ENCODE data around the gene B4GALT1.

Gene B4GALT1

GRCh38 chr9:33186457-33187168, 19.5 kb upstream of the B4GALT1 start:
- Histone ChIP-seq H3K4me3 (ENCODE audit: low read length) (no peak overlapping the region), H3K9me3 (replicated peaks; ENCODE audit: insufficient read depth, low read length) (no peaks in the 10 kb centered on the region), H3K9me2 (replicated peaks; ENCODE audit: insufficient read depth, low read length) (no peaks in the 10 kb centered on the region), H3K27ac (ENCODE audit: low read length) (no peak overlapping the region), H3F3A (ENCODE audit: insufficient read depth, low read length) (no peaks in the 10 kb centered on the region), H3K9ac (ENCODE audit: low read length) (no peak overlapping the region), H3K4me1 (ENCODE audit: low read length) (0 out of 2 replicates have a peak, but pooled peaks cover 5% of the 10 kb centered on the region), H3K4me2 (ENCODE audit: low read depth, low read length) (no peak overlapping the region), H3K36me3 (replicated peaks; ENCODE audit: insufficient read depth, low read length) (no peaks in the 10 kb centered on the region), H3K79me2 (ENCODE audit: low read length) (no peaks in the 10 kb centered on the region), H3K27me3 (replicated peaks; ENCODE audit: insufficient read depth, low read length) (no peaks in the 10 kb centered on the region), H2AFZ (ENCODE audit: low read length) (no peak overlapping the region), H4K20me1 (ENCODE audit: insufficient read depth, low read length) (no peaks in the 10 kb centered on the region)
- DNase-seq = no peak
- TF ChIP-seq EZH2 (optimal IDR thresholded peaks at IDR 0.05; ENCODE audit: low read depth, low read length) (no peak), CTCF (IDR thresholded peaks at IDR 0.05; ENCODE audit: low read length) (no peak), EZH2phosphoT487 (IDR thresholded peaks at IDR 0.05; ENCODE audit: low read length) (no peak)

GRCh38 chr9:33185858-33186257, 18.7 kb upstream of the B4GALT1 start:
- TF ChIP-seq CTCF (IDR thresholded peaks at IDR 0.05; ENCODE audit: low read length) = no peak
- no peak for TF ChIP-seq EZH2 (optimal IDR thresholded peaks at IDR 0.05; ENCODE audit: low read depth, low read length)
- TF ChIP-seq EZH2phosphoT487 (IDR thresholded peaks at IDR 0.05; ENCODE audit: low read length) = no peak
- no peak overlapping the region for H3K4me2 ChIP-seq (ENCODE audit: low read depth, low read length)
- H3K4me3 ChIP-seq (ENCODE audit: low read length) = no peak overlapping the region
- H3K79me2 ChIP-seq (ENCODE audit: low read length) = no peaks in the 10 kb centered on the region
- H2AFZ ChIP-seq (ENCODE audit: low read length) = no peak overlapping the region
- H3K9me3 ChIP-seq (replicated peaks; ENCODE audit: insufficient read depth, low read length) = no peaks in the 10 kb centered on the region
- no peak for DNase-seq
- H3K9me2 ChIP-seq (replicated peaks; ENCODE audit: insufficient read depth, low read length) = no peaks in the 10 kb centered on the region
- H3K36me3 ChIP-seq (replicated peaks; ENCODE audit: insufficient read depth, low read length) = no peaks in the 10 kb centered on the region
- no peaks in the 10 kb centered on the region for H3K27me3 ChIP-seq (replicated peaks; ENCODE audit: insufficient read depth, low read length)
- H3K9ac ChIP-seq (ENCODE audit: low read length) = no peak overlapping the region
- H4K20me1 ChIP-seq (ENCODE audit: insufficient read depth, low read length) = no peaks in the 10 kb centered on the region
- no peaks in the 10 kb centered on the region for H3F3A ChIP-seq (ENCODE audit: insufficient read depth, low read length)
- 0 out of 2 replicates have a peak, but pooled peaks cover 5% of the 10 kb centered on the region for H3K4me1 ChIP-seq (ENCODE audit: low read length)
- no peak overlapping the region for H3K27ac ChIP-seq (ENCODE audit: low read length)

- Histone ChIP-seq H3K9ac (ENCODE audit: low read length) (no peak overlapping the region), H2AFZ (ENCODE audit: low read length) (no peak overlapping the region), H3K4me2 (ENCODE audit: low read depth, low read length) (no peak overlapping the region), H3K9me2 (replicated peaks; ENCODE audit: insufficient read depth, low read length) (no peaks in the 10 kb centered on the region), H3K79me2 (ENCODE audit: low read length) (no peaks in the 10 kb centered on the region), H3K4me1 (ENCODE audit: low read length) (0 out of 2 replicates have a peak, but pooled peaks cover 5% of the 10 kb centered on the region), H3K36me3 (replicated peaks; ENCODE audit: insufficient read depth, low read length) (no peaks in the 10 kb centered on the region), H3F3A (ENCODE audit: insufficient read depth, low read length) (no peaks in the 10 kb centered on the region), H3K9me3 (replicated peaks; ENCODE audit: insufficient read depth, low read length) (no peaks in the 10 kb centered on the region), H3K4me3 (ENCODE audit: low read length) (no peak overlapping the region), H3K27me3 (replicated peaks; ENCODE audit: insufficient read depth, low read length) (no peaks in the 10 kb centered on the region), H4K20me1 (ENCODE audit: insufficient read depth, low read length) (no peaks in the 10 kb centered on the region), H3K27ac (ENCODE audit: low read length) (no peak overlapping the region)
- no peak for TF ChIP-seq CTCF (IDR thresholded peaks at IDR 0.05; ENCODE audit: low read length)
- TF ChIP-seq EZH2 (optimal IDR thresholded peaks at IDR 0.05; ENCODE audit: low read depth, low read length) = no peak
- TF ChIP-seq EZH2phosphoT487 (IDR thresholded peaks at IDR 0.05; ENCODE audit: low read length) = no peak
- no peak for DNase-seq
Observed at GRCh38 chr9:33185406-33185805, 18.3 kb upstream of the B4GALT1 start.
